ENCODE measurements around the gene NPHP4. TPM values are rescaled to one million over a fixed set of nuclear protein-coding genes. Genes with fewer than 3 reads are reported as not detected.

NPHP4 gene
- total RNA-seq, 2 donors from 2014 or later: 6.2 to 15.9 TPM

- DNase-seq: no peak
- Histone ChIP-seq H3K27me3 (no peaks in the 10 kb centered on the region), H3K4me1 (no peaks in the 10 kb centered on the region), H3K27ac (no peak overlapping the region), H3K36me3 (no peaks in the 10 kb centered on the region), H3K9me3 (no peaks in the 10 kb centered on the region), H3K4me3 (no peak overlapping the region), H3K9ac (ENCODE audit: low read depth in 2 of 2, low read length in 2 of 2) (no peak overlapping the region)
- no peak for TF ChIP-seq CTCF (IDR thresholded peaks at IDR 0.05)
- intact Hi-C loops (cut with DNase I): no loop called here
Measured at GRCh38 chr1:5886140-5886483, 106.1 kb downstream of the NPHP4 start.

GRCh38 chr1:5885471-5886139 is 106.6 kb downstream of the NPHP4 start:
- no peak for DNase-seq
- no peak for TF ChIP-seq CTCF (IDR thresholded peaks at IDR 0.05)
- H3K9me3 ChIP-seq: no peaks in the 10 kb centered on the region
- H3K27ac ChIP-seq: no peak overlapping the region
- intact Hi-C loops (cut with DNase I): no loop called here
- no peaks in the 10 kb centered on the region for H3K27me3 ChIP-seq
- H3K4me3 ChIP-seq: no peak overlapping the region
- no peaks in the 10 kb centered on the region for H3K4me1 ChIP-seq
- no peak overlapping the region for H3K9ac ChIP-seq (ENCODE audit: low read depth in 2 of 2, low read length in 2 of 2)
- H3K36me3 ChIP-seq: no peaks in the 10 kb centered on the region

- H3K9me3 ChIP-seq: no peaks in the 10 kb centered on the region
- no peaks in the 10 kb centered on the region for H3K27me3 ChIP-seq
- H3K27ac ChIP-seq: no peak overlapping the region
- H3K4me1 ChIP-seq: no peaks in the 10 kb centered on the region
- TF ChIP-seq CTCF (IDR thresholded peaks at IDR 0.05): no peak
- DNase-seq: no peak
- H3K9ac ChIP-seq (ENCODE audit: low read depth in 2 of 2, low read length in 2 of 2): no peak overlapping the region
- intact Hi-C loops (cut with DNase I): no loop called here
- H3K36me3 ChIP-seq: no peaks in the 10 kb centered on the region
- H3K4me3 ChIP-seq: no peak overlapping the region
Measured at GRCh38 chr1:5884110-5884509, 108.1 kb downstream of the NPHP4 start.

- no peak for DNase-seq
- Histone ChIP-seq H3K4me3 (no peak overlapping the region), H3K9me3 (no peaks in the 10 kb centered on the region), H3K36me3 (no peaks in the 10 kb centered on the region), H3K27ac (no peak overlapping the region), H3K4me1 (no peaks in the 10 kb centered on the region), H3K9ac (ENCODE audit: low read depth in 2 of 2, low read length in 2 of 2) (no peak overlapping the region), H3K27me3 (no peaks in the 10 kb centered on the region)
- TF ChIP-seq CTCF (IDR thresholded peaks at IDR 0.05): no peak
- intact Hi-C loops (cut with DNase I): no loop called here
Measured at GRCh38 chr1:5883129-5884048, 108.8 kb downstream of the NPHP4 start.

- intact Hi-C loops (cut with DNase I): no loop called here
- H3K9ac ChIP-seq (ENCODE audit: low read depth in 2 of 2, low read length in 2 of 2): no peak overlapping the region
- no peaks in the 10 kb centered on the region for H3K4me1 ChIP-seq
- H3K36me3 ChIP-seq: no peaks in the 10 kb centered on the region
- H3K9me3 ChIP-seq: no peaks in the 10 kb centered on the region
- no peaks in the 10 kb centered on the region for H3K27me3 ChIP-seq
- no peak for DNase-seq
- no peak overlapping the region for H3K4me3 ChIP-seq
- H3K27ac ChIP-seq: no peak overlapping the region
- TF ChIP-seq CTCF (IDR thresholded peaks at IDR 0.05): no peak
Measured at GRCh38 chr1:5882367-5883128, 109.7 kb downstream of the NPHP4 start.
